HG03066 (cell line): Measurements from ENCODE around the gene KLHL41.
"Not testable (repeated sequence)": the region's sequence is repeated elsewhere in the genome, so short reads cannot be mapped to it uniquely, and the experiment has no call there.

Experiments used
- ATAC-seq: cut with Tn5 transposase; IDR thresholded peaks from one replicate; pipeline ENCODE4 v1.9.1; 2021; ENCODE audit warnings: low read depth; ENCODE audit not compliant: unreplicated experiment

The KLHL41 gene

DNA sequence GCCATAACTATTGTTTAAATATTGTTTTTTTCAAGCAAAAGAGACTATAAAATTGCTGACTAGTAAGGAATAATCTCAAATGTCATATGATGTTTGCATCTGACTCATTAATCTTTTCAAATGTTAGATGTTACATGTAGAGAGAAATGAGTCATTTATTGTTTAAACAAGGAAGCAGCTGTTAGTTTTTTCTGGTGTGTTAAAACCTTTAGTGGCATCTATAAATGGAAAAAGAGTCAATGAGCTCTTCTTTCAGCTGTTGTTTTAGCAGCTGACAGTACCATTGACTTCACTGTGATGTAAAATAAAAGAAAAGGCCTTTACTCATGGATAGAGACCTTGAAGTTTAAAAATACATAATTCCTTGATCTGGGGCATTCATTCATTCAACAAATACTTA lies 1.8 kb upstream of the KLHL41 start:
- ATAC-seq: no peak

DNA sequence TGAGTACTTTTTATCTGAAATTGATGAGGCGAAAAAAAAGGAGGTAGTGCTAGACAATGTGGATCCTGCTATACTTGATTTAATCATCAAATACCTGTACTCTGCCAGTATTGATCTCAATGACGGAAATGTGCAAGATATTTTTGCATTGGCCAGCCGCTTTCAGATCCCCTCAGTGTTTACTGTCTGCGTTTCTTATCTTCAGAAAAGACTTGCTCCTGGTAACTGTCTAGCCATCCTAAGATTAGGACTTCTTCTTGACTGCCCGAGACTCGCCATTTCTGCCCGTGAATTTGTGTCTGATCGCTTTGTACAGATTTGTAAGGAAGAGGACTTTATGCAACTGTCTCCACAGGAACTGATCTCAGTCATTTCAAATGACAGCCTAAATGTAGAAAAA lies 453 bp downstream of the KLHL41 start:
- ATAC-seq: no peak

DNA sequence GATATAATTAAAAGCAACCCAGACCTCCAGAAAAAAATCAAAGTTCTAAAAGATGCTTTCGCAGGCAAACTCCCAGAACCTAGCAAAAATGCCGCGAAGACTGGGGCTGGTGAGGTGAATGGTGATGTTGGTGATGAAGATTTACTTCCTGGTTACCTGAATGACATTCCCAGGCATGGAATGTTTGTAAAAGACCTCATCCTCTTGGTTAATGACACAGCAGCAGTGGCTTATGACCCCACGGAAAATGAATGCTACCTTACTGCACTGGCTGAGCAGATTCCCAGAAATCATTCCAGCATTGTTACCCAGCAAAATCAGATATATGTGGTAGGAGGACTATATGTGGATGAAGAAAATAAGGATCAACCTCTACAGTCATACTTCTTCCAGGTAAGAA lies 994 bp downstream of the KLHL41 start:
- ATAC-seq: no peak

GRCh38 chr2:169511818-169512217 lies 2.3 kb downstream of the KLHL41 start:
- ATAC-seq: no peak

DNA sequence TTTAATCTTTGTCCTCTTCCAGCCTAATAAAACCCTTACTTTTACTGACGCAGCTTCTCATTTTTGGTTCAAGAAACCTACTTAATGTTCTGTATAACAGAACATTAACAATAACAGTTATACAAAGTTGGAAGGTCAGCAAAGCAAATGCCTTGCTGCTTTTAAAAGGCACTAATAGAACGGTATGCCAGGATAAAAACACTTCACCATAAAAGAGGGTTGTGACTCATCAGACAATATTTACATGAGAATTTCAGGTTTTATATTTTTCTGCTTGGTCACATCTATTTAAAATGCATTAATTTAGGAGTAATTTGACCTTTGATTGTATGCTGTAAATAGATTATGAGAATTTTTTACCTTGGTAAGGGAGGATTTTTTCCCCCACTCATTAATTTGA lies 3.0 kb downstream of the KLHL41 start:
- no peak for ATAC-seq

DNA sequence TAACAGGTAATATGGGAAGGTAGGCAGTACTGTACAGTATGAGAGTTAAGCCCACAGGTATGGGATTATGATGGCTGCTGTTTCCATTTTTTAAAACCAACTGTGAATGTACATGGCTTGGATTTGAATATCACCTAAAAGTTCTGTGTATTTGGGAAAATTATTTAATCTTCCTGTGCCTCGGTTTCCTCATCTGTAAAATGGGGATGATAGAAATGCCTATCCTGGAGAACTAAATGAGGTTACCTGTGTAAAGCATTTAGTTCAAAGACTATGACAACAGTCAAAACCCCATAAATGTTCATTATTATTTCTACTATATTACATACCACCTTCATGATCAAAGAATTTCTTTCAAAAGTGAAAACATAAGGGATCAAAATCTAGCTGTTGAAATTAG lies 3.6 kb downstream of the KLHL41 start:
- ATAC-seq: no peak

DNA sequence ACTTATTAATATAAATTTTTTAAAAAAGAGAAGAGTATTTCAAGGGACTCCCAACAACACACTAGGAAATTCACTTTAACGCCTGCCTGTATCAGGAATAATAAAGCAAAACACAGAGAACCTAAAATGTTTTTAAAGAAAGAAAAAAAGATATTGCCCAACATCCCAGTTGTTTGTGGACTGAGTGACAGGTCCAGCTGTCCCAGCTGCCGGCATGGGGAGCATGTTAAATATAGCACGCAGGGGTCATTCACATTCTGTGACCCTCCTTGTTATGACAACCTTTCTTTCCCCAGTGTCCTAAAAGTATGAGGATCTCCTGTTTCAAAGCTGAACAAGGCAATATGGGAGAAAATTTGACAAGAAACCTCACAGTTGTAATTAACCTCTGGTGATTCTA lies 4.4 kb downstream of the KLHL41 start:
- ATAC-seq: no peak

DNA sequence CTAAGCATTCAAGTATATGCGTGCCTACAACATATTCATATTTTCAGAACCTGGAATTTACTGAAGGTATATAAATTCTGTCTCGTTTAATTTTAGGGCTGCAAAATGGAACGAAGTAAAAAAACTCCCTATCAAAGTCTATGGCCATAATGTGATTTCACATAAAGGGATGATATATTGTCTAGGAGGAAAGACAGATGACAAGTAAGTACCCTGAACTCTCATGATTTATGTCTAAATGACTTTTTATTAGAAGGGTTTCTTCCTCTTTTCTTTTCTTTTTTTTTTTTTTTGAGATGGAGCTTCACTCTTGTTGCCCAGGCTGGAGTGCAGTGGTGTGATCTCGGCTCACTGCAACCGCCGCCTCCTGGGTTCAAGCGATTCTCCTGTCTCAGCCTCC lies 5.3 kb downstream of the KLHL41 start:
- not testable (repeated sequence) for ATAC-seq

DNA sequence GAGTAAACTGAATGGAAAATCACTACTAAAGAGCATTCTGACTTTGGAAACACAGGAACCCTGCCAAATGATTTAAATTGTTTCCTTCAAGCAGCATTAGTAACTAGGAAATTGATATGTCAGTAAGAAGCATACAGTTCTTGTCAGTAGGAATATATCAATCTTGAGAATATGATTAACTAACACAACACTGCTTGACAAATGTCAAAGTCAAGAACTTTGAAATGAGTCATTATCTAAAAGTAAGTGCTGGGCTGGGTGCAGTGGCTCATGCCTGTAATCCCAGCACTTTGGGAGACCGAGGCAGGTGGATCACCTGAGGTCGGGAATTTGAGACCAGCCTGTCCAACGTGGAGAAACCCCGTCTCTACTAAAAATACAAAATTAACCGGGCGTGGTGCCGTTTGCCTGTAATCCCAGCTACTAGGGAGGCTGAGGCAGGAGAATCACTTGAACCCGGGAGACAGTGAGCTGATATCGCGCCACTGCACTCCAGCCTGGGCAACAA lies 7.0 kb downstream of the KLHL41 start:
- not testable (repeated sequence) for ATAC-seq

GRCh38 chr2:169520896-169521295 lies 11.4 kb downstream of the KLHL41 start:
- ATAC-seq: no peak

DNA sequence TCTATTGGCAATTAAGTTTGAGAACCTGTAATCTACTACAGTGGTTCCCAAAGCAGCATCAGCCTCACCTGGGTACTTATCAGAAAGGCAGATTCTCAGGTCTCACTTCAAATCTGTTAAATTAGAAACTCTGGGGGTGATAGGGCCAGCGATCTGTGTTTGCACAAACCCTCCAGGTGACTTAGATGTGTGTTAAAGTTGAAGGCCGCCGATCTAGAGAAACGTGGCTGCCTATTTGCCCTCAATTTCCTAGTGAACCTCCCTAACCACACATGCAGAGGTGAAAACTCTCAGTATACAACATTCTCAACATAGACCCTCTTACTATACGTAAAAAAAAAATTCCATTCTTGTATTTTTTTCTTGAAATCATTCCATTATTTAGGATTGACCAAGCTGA lies 14.2 kb downstream of the KLHL41 start:
- no peak for ATAC-seq

- no peak for ATAC-seq
Measured at GRCh38 chr2:169525434-169525833, 15.9 kb downstream of the KLHL41 start.

DNA sequence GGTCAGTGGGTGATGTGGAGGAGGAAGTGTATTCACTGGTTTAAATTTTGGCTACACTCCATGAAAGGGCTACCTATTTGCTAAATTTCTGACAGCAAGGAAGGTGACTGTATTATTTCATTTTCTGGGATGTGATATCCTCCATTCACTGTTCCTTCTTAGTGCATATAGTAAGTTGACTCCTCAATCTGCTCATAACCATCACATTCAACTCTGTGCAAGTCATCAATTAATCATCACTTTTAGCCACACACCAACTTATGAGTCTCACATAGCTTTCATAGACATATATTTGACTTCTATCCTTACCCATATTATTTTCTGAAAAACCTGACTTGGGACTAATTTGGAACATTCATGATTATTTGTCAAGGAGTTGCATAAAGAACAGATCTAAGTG lies 16.9 kb downstream of the KLHL41 start:
- no peak for ATAC-seq

DNA sequence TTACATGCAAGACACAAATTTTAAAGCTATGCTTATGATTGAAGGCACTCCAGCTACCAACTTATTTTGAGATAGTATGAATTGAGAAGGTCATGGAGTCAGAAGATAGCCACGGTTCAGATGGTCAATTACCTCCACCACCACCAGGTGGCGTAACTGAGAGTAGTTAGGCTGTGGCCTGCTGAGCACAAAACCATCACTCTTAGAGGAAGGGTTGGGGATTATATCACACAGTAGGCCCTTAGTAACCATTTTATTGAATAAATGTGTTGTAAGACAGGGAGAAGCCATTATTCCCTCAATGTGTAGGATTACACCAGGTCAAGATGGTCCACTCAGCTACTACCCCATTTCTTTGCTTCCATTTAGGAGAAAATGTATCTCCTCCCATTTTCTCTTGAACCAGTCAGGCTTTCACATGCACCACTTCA lies 18.8 kb downstream of the KLHL41 start:
- ATAC-seq: no peak

DNA sequence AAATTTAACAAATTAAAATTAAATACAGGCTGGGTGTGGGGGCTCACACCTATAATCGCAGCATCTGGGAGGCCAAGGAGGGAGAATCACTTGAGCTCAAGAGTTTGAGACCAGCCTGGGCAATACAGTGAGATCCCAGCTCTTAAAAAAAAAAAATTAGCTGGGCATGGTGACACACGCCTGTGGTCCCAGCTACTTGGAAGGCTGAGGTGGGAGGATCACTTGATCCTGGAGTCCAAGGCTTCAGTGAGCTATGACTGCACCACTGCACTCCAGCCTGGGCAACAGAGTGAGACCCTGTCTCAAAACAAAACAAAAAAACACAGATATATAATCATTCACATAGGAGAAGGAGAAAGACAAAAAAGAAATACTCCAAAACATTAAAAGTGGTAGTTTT lies 30.0 kb downstream of the KLHL41 start:
- not testable (repeated sequence) for ATAC-seq

- ATAC-seq: no peak
Measured at GRCh38 chr2:169540146-169540545, 30.6 kb downstream of the KLHL41 start.

DNA sequence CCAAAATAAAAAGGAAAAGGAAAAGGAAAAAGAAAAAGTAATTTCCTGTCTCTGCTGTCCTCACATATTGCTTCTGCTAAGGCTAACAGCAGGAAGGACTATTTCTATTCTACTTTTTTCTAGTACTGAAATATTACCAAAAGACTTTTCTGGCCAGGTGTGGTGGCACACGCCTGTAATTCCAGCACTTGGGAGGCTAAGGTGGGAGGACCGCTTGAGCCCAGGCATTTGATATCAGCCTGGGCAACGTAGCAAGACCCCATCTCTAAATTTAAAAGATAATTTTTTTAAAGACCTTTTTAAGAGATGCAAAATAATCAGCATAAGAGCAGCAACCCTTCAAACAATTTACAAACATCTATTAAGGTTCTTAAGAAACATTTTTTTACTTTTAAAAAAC lies 32.9 kb downstream of the KLHL41 start:
- no peak for ATAC-seq

DNA sequence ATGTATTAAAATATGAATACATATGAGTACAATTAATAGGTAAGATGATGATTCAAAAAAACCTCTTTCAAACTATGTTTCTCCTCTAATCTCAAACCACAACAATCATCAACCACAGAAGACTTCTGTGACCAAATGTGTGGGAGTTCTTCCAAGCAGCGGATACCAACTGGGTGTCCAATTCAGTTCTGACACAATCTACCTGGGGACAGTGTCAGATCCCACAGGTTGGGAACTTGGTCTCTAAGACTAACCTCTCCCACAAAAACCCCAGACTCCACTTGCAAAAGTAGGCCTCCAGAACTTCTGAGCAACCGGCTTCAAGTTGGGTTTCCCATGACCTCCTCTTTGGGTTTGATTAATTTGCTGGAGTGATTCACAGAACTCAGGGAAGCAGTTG lies 37.3 kb downstream of the KLHL41 start:
- no peak for ATAC-seq

DNA sequence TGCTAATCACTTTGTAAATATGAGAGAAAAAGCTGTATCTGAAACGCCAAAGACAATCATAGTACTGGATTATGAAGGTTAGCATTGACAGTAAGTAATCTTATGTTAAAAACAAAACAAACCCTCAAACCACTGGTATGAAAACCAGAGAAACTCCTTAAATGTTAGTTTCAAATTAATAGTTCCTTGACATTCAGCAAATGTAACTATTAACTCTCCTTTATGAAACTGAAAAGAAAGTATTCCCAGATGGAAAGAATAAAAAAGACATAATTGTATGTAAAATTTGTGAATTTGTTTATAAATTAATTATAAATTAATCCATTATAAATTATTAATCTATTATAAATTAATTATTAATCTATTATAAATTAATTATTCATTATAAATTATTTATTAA lies 51.9 kb downstream of the KLHL41 start:
- ATAC-seq: no peak

GRCh38 chr2:169562084-169562483 lies 52.6 kb downstream of the KLHL41 start:
- ATAC-seq: not testable (repeated sequence)

GRCh38 chr2:169562519-169562918 lies 53.0 kb downstream of the KLHL41 start:
- ATAC-seq: no peak

- no peak for ATAC-seq
Measured at GRCh38 chr2:169565686-169566085, 56.2 kb downstream of the KLHL41 start.

DNA sequence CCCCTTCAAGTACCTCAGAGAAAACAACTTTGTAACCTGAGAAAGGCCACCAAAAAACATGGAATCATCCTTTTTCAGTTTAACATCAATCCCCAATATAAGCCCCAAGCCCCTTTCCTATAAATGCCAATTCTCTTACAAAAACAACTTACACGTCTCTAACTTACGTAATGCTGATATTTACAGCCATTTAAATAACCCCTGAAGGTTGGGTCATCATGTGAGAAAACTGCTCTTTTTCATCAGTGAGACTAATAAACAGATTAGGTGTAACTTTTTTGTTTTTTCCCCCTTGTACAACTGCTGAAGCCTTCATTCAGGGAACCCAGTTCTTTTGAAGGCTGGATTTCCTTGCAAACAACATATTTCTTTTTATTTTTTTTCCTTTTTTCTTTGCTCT lies 60.4 kb downstream of the KLHL41 start:
- no peak for ATAC-seq
